SK-N-SH (cell line): ENCODE data around the gene CLCN6.

ENCODE experiments used
- CHD2 ChIP-seq: fragments of 150-350 bp; IDR thresholded peaks from 2 replicates; pipeline ENCODE4 v1.6.1; 2018; ENCODE audit warnings: low read length; ENCODE audit not compliant: partially characterized antibody
- CTCF ChIP-seq: fragments of 200-600 bp; sonication (generic); IDR thresholded peaks from 2 replicates; pipeline ENCODE4 v1.6.1; 2017; ENCODE audit warnings: antibody characterized with exemption, mild to moderate bottlenecking, moderate library complexity
- EP300 ChIP-seq, 2 experiments: IDR thresholded peaks; 2 replicates each; pipeline versions ENCODE4 v1.4.0 to v1.6.1; 2012; ENCODE audit warnings: borderline replicate concordance in 1 of 2, low read depth in 1 of 2, low read length in 1 of 2
- FOXJ3 ChIP-seq: sonication (generic); formaldehyde crosslinking; IDR thresholded peaks from 2 replicates; pipeline ENCODE4 v1.5.1; 2020; ENCODE audit warnings: mild to moderate bottlenecking, missing genetic modification reagents
- GABPA ChIP-seq: IDR thresholded peaks from 2 replicates; pipeline ENCODE4 v1.4.0; 2012; ENCODE audit warnings: low read depth, mild to moderate bottlenecking
- JUND ChIP-seq: IDR thresholded peaks from 2 replicates; pipeline ENCODE4 v1.4.0; 2012
- MEF2A ChIP-seq: IDR thresholded peaks from 2 replicates; pipeline ENCODE4 v1.4.0; 2012; ENCODE audit warnings: low read depth, borderline replicate concordance
- MXI1 ChIP-seq: IDR thresholded peaks from 2 replicates; pipeline ENCODE4 v1.6.1; 2012; ENCODE audit warnings: mild to moderate bottlenecking, low read depth, low read length, improper control_type of control experiment
- NRF1 ChIP-seq: IDR thresholded peaks from 2 replicates; pipeline ENCODE4 v1.6.1; 2012; ENCODE audit warnings: low read depth, mild to moderate bottlenecking, low read length
- REST ChIP-seq: IDR thresholded peaks from 2 replicates; pipeline ENCODE4 v1.6.1; 2012; ENCODE audit warnings: mild to moderate bottlenecking, low read depth, low read length, moderate library complexity
- RFX5 ChIP-seq: IDR thresholded peaks from 2 replicates; pipeline ENCODE4 v1.6.1; 2012; ENCODE audit warnings: mild to moderate bottlenecking, improper control_type of control experiment, low read length
- SIN3A ChIP-seq: IDR thresholded peaks from 2 replicates; pipeline ENCODE4 v1.6.1; 2012; ENCODE audit warnings: low read depth, mild to moderate bottlenecking, low read length, moderate library complexity, borderline replicate concordance
- TAF1 ChIP-seq: IDR thresholded peaks from 2 replicates; pipeline ENCODE4 v1.6.1; 2012; ENCODE audit warnings: low read depth, mild to moderate bottlenecking, low read length, moderate library complexity, borderline replicate concordance
- TF ChIP-seq, protein P1 (sequence below): fragments of 150-350 bp; IDR thresholded peaks from 2 replicates; pipeline ENCODE4 v1.6.1; 2017; ENCODE audit warnings: antibody characterized with exemption, low read length, low read depth, borderline replicate concordance

GRCh38 chr1:11880181-11880575, 74.2 kb downstream of the CLCN6 start:
- TF ChIP-seq EP300 (IDR thresholded peaks at IDR 0.05; ENCODE audit: borderline replicate concordance in 1 of 2, low read depth in 1 of 2, low read length in 1 of 2) (no peak), CHD2 (no peak), TAF1 (no peak), CTCF (no peak), RFX5 (no peak), REST (no peak), JUND (no peak), MXI1 (no peak), NRF1 (no peak), FOXJ3 (CRISPR knock-in tag) (no peak), GABPA (no peak), SIN3A (no peak), MEF2A (no peak)
- TF ChIP-seq, protein P1, sequence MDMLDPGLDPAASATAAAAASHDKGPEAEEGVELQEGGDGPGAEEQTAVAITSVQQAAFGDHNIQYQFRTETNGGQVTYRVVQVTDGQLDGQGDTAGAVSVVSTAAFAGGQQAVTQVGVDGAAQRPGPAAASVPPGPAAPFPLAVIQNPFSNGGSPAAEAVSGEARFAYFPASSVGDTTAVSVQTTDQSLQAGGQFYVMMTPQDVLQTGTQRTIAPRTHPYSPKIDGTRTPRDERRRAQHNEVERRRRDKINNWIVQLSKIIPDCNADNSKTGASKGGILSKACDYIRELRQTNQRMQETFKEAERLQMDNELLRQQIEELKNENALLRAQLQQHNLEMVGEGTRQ = no peak
